Mammary microvascular endothelial cell (primary cell): ENCODE data around the gene ATF7. TPM values are rescaled to one million over a fixed set of nuclear protein-coding genes. Genes with fewer than 3 reads are reported as not detected.

Source experiments
- total RNA-seq: library from RNA; depleted of rRNA; stranded (reverse); fragments of >200 nt; gene quantifications from 2 replicates; pipeline ENCODE4 v1.2.3, GENCODE V29; 2015

ATF7 gene
- total RNA-seq = 16.0 and 18.7 TPM in 2 replicates

GRCh38 chr12:53625946-53626701 lies at the start of gene ATF7:
Gene ATF7, minus strand, starts transcription at chr12:53626382. Its CDS starts 25,382 bp downstream, at chr12:53601000.

GRCh38 chr12:53506881-53507602 lies 119.1 kb downstream of the ATF7 start, which contains the start of gene NPFF:
Gene NPFF, minus strand, starts transcription at chr12:53507484. Its CDS starts 10 bp downstream, at chr12:53507474.

GRCh38 chr12:53500776-53501614 lies 125.2 kb downstream of the ATF7 start, which contains the start of gene TARBP2:
Gene TARBP2, plus strand, starts transcription at chr12:53501283. Its CDS starts 126 bp downstream, at chr12:53501409.

GRCh38 chr12:53499266-53500141 lies 126.7 kb downstream of the ATF7 start, which contains the start of gene MAP3K12:
Gene MAP3K12, minus strand, starts transcription at chr12:53499458. Its CDS starts 12,067 bp downstream, at chr12:53487391.

Other genes with a start within 250 kb of the ATF7 start
- 27.6 and 28.9 TPM in 2 replicates for gene SP1, start 246.2 kb downstream of the ATF7 start, total RNA-seq
- gene AMHR2, start 202.5 kb downstream of the ATF7 start, total RNA-seq = not detected in 2 replicates
- 76.1 and 115 TPM in 2 replicates for gene PRR13, start 184.6 kb downstream of the ATF7 start, total RNA-seq
- gene PCBP2, start 174.3 kb downstream of the ATF7 start, total RNA-seq = 203 and 218 TPM in 2 replicates
- gene MAP3K12, start 126.9 kb downstream of the ATF7 start, total RNA-seq = 5.8 and 6.9 TPM in 2 replicates
- 43.9 and 45.5 TPM in 2 replicates for gene TARBP2, start 125.1 kb downstream of the ATF7 start, total RNA-seq
- not detected in 2 replicates for gene NPFF, start 118.9 kb downstream of the ATF7 start, total RNA-seq
- gene ATP5MC2, start 49.7 kb upstream of the ATF7 start, total RNA-seq = 426 and 518 TPM in 2 replicates
- 32.6 and 45.5 TPM in 2 replicates for gene CALCOCO1, start 101.1 kb upstream of the ATF7 start, total RNA-seq
- gene CISTR, start 125.6 kb upstream of the ATF7 start, total RNA-seq = not detected in 2 replicates